ENCODE data around the gene LRRC8B. TPM values are rescaled to one million over a fixed set of nuclear protein-coding genes. Genes with fewer than 3 reads are reported as not detected.

Gene LRRC8B
- total and polyA plus RNA-seq, 2 of the 13 experiments (the other 11 are each of a cell fraction or from before 2014, with no cell fraction given) = 4.9 to 7.6 TPM

GRCh38 chr1:89546934-89547562 lies 22.4 kb downstream of the LRRC8B start:
- ChIA-PET CTCF (ENCODE audit: low intra/inter-chr PET ratio, low total read pairs) (no interaction called here), POLR2A (no interaction called here)
- FAIRE-seq = no peak
- Histone ChIP-seq H3K27me3 (ENCODE audit: control insufficient read depth in 1 of 2, insufficient read depth in 2 of 2, low read length in 2 of 2) (no peaks in the 10 kb centered on the region), H3K4me1 (ENCODE audit: insufficient read depth, low read length) (no peaks in the 10 kb centered on the region), H3K9me3 (ENCODE audit: low read length) (no peaks in the 10 kb centered on the region), H3K4me2 (ENCODE audit: low read depth, low read length) (no peak overlapping the region), H3K36me3 (replicated peaks in 1 of 2; ENCODE audit: control insufficient read depth in 1 of 2, insufficient read depth in 2 of 2, low read length in 2 of 2) (no peaks in the 10 kb centered on the region; a peak in 1 of 5 replicates), H2AFZ (ENCODE audit: low read length) (no peak overlapping the region), H3K4me3 (replicated peaks in 1 of 3; ENCODE audit: insufficient read depth in 1 of 3, low read depth in 2 of 3, low read length in 3 of 3) (no peak overlapping the region), H3K9ac (ENCODE audit: insufficient read depth, low read depth, low read length) (no peak overlapping the region), H4K20me1 (ENCODE audit: insufficient read depth, low read length) (no peaks in the 10 kb centered on the region), H3K79me2 (ENCODE audit: insufficient read depth, low read length) (peaks cover 8% of the 10 kb centered on the region), H3K27ac (ENCODE audit: extremely low read length, insufficient read depth, low read length) (no peak overlapping the region)
- TF ChIP-seq ATF4 (CRISPR knock-in tag; IDR thresholded peaks at IDR 0.05) = no peak
- TF ChIP-seq ARNT2 (CRISPR knock-in tag; IDR thresholded peaks at IDR 0.05; ENCODE audit: low read depth) = no peak
- no peak for TF ChIP-seq ZNF101 (CRISPR knock-in tag; IDR thresholded peaks at IDR 0.05; ENCODE audit: borderline replicate concordance, low read depth)
- no peak for TF ChIP-seq TCF7L2 (IDR thresholded peaks at IDR 0.05; ENCODE audit: low read depth, low read length)
- TF ChIP-seq ZNF780A (CRISPR knock-in tag; IDR thresholded peaks at IDR 0.05) = no peak
- no peak for TF ChIP-seq CREB3 (CRISPR knock-in tag; IDR thresholded peaks at IDR 0.05)
- no TSS peak for BruUV-seq (replicated peaks)
- no peak for ATAC-seq
- DNase-seq (ENCODE audit: low spot score) = no peak
- in situ Hi-C loops (cut with HindIII; ENCODE audit: extremely low pct_ligation_motif_present, low pct_unique_long_range_greater_than_20kb) = no loop called here
- intact Hi-C loops (cut with micrococcal nuclease; ENCODE audit: unreplicated experiment) = no loop called here
